AG04449 (cell line): ENCODE measurements around the gene CCDC127.

Experiments
- CTCF ChIA-PET: fragments of 350-600 bp; formaldehyde crosslinking; extraction: SDS; loops from one replicate; lab custom pipeline; 2021; ENCODE audit warnings: antibody characterized with exemption; lab: Yijun Ruan, JAX
- POLR2A ChIA-PET: fragments of 400-600, 350-600 bp; formaldehyde crosslinking; extraction: SDS; loops from one replicate; lab custom pipeline; 2020; ENCODE audit warnings: antibody characterized with exemption, inconsistent platforms; lab: Yijun Ruan, JAX
- DNase-seq: peaks from one replicate; pipeline ENCODE4 v3.0.0-alpha.2; 2010; ENCODE audit warnings: low read depth, low spot score
- H3K4me3 ChIP-seq: 2 replicates; pipeline ENCODE4 v1.5.1; 2011; ENCODE audit warnings: low read depth, mild to moderate bottlenecking, control low read depth, low read length
- TF ChIP-seq, protein P1 (sequence below): IDR thresholded peaks from one replicate; pipeline ENCODE4 v1.5.1; 2011; ENCODE audit warnings: mild to moderate bottlenecking, moderate library complexity, low read length, control low read depth, inconsistent platforms; ENCODE audit not compliant: insufficient read depth; ENCODE audit errors: missing control alignments

Gene CCDC127

DNA sequence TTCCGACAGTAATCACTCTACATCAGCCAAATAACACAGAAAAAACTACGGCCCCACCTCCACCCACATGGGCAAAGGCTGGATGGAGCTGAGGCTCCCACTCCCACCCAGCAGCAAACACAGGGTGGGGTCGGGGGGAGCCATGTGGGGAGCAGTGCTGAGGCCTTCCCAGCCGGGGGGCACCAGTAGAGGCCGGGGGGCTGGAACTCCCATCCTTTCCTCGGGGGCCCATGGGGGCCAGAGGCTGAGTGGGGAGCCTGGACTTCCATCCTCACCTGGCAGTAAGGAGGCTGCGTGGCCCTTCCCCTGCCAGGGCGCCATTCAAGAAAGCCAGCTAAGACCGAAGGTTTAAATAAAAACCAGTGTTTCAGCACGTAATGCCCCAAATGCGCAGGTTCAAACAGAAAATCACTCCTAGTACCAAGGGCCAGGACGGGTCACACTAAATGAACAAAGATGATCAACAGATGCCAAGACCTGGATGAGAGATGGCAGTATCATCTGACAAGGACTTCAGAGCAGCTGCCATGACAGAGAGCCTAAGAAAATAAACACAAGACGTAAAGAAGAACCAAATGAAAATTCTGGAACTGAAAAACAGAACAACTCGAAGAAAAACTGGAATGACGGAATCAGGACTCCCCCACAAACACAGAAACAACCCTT lies 9.4 kb downstream of the CCDC127 start:
- no peak overlapping the region for H3K4me3 ChIP-seq
- ChIA-PET POLR2A (no interaction called here), CTCF (interaction anchor here (1.9 kb wide), 1 partner anchor 20 kb away, joined by 11 read pairs; no protein-coding TSS in a partner anchor)
- TF ChIP-seq, protein P1, sequence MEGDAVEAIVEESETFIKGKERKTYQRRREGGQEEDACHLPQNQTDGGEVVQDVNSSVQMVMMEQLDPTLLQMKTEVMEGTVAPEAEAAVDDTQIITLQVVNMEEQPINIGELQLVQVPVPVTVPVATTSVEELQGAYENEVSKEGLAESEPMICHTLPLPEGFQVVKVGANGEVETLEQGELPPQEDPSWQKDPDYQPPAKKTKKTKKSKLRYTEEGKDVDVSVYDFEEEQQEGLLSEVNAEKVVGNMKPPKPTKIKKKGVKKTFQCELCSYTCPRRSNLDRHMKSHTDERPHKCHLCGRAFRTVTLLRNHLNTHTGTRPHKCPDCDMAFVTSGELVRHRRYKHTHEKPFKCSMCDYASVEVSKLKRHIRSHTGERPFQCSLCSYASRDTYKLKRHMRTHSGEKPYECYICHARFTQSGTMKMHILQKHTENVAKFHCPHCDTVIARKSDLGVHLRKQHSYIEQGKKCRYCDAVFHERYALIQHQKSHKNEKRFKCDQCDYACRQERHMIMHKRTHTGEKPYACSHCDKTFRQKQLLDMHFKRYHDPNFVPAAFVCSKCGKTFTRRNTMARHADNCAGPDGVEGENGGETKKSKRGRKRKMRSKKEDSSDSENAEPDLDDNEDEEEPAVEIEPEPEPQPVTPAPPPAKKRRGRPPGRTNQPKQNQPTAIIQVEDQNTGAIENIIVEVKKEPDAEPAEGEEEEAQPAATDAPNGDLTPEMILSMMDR, result no peak
- DNase-seq, result no peak

DNA sequence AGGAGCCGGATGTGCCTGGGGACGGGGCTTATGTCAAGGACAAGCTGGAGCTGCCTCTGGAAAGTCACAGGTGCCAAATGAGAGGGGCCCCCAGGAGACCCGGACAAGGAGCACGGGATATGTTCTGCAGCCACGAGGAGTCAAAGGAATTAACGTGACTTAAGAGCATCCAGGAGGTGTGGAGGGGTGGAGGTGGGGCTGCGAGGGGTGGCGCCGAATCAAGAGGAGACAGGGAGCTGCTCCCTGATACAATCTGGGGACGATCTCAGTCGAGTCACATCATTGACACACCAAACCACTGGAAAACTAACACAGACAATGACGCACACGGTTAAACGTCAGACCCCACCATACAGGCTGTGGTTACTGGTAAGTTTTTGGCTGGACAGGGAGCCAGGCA lies 10.4 kb downstream of the CCDC127 start:
- POLR2A ChIA-PET, result no interaction called here
- CTCF ChIA-PET, result interaction anchor here (0.9 to 1.9 kb wide), 2 partner anchors 14 to 19 kb away, joined by 3 to 11 read pairs; no protein-coding TSS in a partner anchor

DNA sequence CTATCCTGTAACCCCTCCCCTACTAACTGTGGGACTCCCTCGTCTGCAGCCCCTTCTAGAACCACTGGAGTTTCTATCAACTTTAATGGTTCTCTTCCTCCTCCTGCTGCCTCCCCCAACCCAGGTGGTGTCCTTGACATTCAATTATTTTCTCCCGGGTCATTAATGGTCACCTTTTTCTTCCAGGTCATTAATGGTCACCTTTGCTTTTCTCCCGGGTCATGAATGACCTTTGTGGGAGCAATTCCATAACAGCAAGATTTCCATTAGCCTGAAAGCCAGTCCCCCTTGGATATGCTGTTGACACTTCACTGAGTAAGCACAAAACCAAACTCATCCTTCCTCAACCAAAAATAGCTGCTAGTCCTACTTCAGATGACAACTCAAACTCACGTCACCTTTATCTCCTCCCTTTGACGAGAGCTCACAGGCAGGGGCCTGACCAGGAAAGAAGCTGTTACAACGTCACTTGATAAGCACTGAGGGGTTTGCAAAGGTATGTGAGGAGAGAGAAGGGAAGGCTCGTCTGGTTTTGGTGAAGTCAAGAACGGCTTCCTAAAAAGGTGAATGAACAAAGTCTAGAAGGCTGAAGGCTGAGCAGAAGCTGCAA lies 10.9 kb downstream of the CCDC127 start:
- CTCF ChIA-PET, result interaction anchor here (0.9 to 1.9 kb wide), 2 partner anchors 13 to 18 kb away, joined by 3 to 11 read pairs; no protein-coding TSS in a partner anchor
- TF ChIP-seq, protein P1, result no peak
- H3K4me3 ChIP-seq, result no peak overlapping the region
- POLR2A ChIA-PET, result no interaction called here
- DNase-seq, result no peak

More for the DNA sequence above, 10.4 kb downstream of the CCDC127 start:
- no peak overlapping the region for H3K4me3 ChIP-seq
- DNase-seq, result no peak
- TF ChIP-seq, protein P1, result no peak

DNA sequence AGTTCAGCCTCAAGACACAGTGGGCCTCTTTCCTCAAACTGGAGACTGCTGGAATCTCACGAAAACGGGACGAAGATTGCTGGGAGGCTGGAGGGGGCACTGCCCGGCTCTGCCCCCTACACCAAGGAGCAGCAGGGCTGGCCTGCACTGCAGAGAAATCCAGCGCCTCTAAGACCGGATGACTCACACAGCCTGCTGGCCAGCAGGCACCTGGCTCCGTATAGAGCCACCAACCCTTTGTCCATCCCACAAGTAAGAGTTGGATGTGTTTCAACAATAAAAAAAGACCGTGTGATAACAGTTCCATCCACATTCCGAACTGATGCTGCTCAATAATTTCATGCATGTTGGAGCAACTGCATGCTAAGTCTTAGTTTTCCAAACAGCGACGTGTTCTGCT lies 11.5 kb downstream of the CCDC127 start:
- no peak overlapping the region for H3K4me3 ChIP-seq
- ChIA-PET POLR2A (no interaction called here), CTCF (interaction anchor here (1.3 kb wide), 1 partner anchor 18 kb away, joined by 7 read pairs; no protein-coding TSS in a partner anchor)
- DNase-seq, result no peak
- TF ChIP-seq, protein P1, result no peak

DNA sequence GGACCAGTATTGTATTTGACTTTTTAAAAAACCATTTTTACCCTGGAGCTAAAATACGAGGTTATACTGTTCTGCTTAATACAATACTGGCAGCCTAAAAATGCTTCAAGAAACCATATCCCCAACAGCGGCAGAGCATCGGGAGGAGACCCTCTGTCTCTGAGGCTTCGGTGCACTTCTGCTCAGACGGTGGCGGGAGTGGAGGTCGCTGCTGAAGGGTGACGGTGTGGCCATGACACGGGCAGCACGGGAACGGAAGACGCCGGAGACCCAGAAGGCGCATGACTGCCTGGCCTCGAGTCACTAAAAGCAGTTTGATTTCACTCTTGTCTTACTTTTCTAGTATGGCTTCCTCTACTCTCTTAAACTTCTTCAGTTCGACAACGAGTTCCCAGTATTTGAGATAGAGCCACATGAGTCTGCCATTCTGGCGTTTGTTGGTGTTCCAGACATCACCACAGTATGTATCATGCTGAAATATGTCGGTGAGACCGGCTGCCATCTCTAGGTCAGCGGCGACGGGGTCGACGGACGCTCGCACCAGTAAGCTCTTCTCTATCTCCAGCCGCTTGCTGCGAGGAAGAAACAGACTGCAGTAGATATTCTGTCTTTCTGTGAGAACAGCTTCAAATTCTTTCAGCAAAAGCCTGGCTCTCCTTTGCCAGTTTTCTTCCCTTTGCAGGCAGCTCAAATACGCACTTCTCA lies 12.8 kb downstream of the CCDC127 start:
- no peak overlapping the region for H3K4me3 ChIP-seq
- DNase-seq, result no peak
- ChIA-PET POLR2A (no interaction called here), CTCF (interaction anchor here (1.3 kb wide), 1 partner anchor 17 kb away, joined by 7 read pairs; no protein-coding TSS in a partner anchor)
- TF ChIP-seq, protein P1, result no peak
